SK-MEL-5 (cell line): ENCODE data around the gene SLC38A10. TPM values are rescaled to one million over a fixed set of nuclear protein-coding genes. Genes with fewer than 3 reads are reported as not detected.

Source experiments
- DNase-seq: peaks from one replicate; pipeline ENCODE4 v3.0.0-alpha.2; 2016; ENCODE audit warnings: low read depth, low spot score
- in situ Hi-C: cut with HindIII; loops from 2 replicates; pipeline ENCODE4 v1.10.0; 2016; ENCODE audit warnings: low sequenced_read_pairs, high pct_unique_total_duplicates, low pct_unique_long_range_greater_than_20kb
- total RNA-seq: library from RNA; depleted of rRNA; stranded (reverse); fragments of >200 nt; shearing (Covaris generic); gene quantifications from 2 replicates; pipeline ENCODE4 v1.2.3, GENCODE V29; 2014

Gene SLC38A10
- total RNA-seq, 1 experiment from 2014 or later, result 189 TPM

DNA sequence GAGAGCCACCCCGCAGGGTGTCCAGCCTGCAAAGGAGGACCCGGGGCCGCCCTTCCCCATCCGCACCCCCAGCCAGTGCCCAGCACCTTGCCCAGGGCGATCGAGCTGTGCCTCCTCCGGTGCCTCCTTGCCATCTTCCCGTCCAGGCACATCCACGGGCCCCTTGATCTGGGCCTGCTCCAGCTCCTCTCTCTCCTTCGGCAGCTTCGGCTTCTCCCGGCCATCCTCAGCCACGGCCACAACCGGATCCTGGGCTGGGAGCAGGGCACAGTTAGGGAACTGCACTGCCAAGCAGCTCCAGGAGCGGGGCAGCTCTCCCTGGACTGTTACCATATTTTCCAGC, 42.1 kb downstream of the SLC38A10 start:
- in situ Hi-C loops, result no loop called here
- DNase-seq, result no peak

- no peak for DNase-seq
- in situ Hi-C loops, result no loop called here
Observed at GRCh38 chr17:81252326-81252986, 42.7 kb downstream of the SLC38A10 start.

GRCh38 chr17:81251709-81252301, 43.3 kb downstream of the SLC38A10 start:
- in situ Hi-C loops, result no loop called here
- no peak for DNase-seq

DNA sequence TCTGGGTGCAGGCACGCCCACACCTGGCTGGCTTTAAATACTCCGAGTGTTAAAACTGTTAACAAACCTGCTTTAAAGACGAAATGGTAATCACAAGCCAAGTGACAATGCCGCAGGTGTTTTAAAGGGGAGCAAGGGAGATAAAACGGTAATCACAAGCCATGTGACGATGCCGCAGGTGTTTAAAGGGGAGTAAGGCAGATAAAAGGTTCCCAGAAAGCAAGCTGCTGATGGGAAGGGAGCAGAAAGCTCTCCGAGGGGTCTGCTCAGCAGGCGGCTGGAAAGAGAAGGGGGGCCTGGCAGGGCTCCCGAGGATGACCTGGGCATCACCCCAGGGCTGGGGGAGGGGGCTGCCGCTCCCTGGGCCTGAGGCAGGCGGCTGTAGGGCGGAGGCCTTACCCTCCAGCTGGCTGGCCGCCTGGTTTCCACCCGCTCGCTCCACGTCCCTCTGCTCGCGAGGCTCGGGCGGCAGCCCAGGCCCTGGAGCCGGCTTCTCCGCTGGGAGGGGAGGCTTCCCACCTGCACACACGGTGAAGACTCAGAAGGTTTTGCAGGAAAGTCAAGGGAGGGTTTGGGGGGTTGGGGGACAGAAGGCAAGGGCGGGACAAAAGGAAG, 43.9 kb downstream of the SLC38A10 start:
- in situ Hi-C loops, result no loop called here
- DNase-seq, result no peak

GRCh38 chr17:81250286-81251093, 44.6 kb downstream of the SLC38A10 start:
- no peak for DNase-seq
- in situ Hi-C loops, result no loop called here

- in situ Hi-C loops, result no loop called here
- no peak for DNase-seq
Observed at GRCh38 chr17:81249223-81250040, 45.7 kb downstream of the SLC38A10 start.

GRCh38 chr17:81248649-81249048, 46.5 kb downstream of the SLC38A10 start:
- DNase-seq, result no peak

GRCh38 chr17:81247339-81247990, 47.6 kb downstream of the SLC38A10 start:
- no peak for DNase-seq
- in situ Hi-C loops, result no loop called here

More at GRCh38 chr17:81248649-81249048, 46.5 kb downstream of the SLC38A10 start:
- in situ Hi-C loops, result no loop called here

GRCh38 chr17:81246679-81247338, 48.3 kb downstream of the SLC38A10 start:
- in situ Hi-C loops, result no loop called here

DNA sequence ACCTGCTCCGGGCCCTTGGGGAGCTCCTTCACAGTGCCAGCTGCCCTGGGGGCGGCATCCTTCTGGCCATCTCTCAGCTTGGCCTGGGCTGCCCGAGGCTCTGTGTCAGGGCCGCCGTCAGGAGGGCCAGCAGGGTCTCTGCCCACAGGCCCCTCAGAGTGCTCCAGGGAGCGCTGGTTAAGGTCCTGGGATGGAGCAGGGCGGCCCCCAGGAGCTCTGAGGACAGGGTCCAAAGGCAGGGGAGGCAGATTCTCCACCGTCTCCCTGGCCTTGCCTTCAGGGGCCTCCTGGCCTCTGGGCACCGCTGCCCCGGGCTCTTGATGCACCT, 48.8 kb downstream of the SLC38A10 start:
- DNase-seq, result no peak
- in situ Hi-C loops, result no loop called here

More at GRCh38 chr17:81246679-81247338, 48.3 kb downstream of the SLC38A10 start:
- DNase-seq, result no peak

- in situ Hi-C loops, result no loop called here
- DNase-seq, result no peak
Observed at GRCh38 chr17:81245665-81246342, 49.3 kb downstream of the SLC38A10 start.

DNA sequence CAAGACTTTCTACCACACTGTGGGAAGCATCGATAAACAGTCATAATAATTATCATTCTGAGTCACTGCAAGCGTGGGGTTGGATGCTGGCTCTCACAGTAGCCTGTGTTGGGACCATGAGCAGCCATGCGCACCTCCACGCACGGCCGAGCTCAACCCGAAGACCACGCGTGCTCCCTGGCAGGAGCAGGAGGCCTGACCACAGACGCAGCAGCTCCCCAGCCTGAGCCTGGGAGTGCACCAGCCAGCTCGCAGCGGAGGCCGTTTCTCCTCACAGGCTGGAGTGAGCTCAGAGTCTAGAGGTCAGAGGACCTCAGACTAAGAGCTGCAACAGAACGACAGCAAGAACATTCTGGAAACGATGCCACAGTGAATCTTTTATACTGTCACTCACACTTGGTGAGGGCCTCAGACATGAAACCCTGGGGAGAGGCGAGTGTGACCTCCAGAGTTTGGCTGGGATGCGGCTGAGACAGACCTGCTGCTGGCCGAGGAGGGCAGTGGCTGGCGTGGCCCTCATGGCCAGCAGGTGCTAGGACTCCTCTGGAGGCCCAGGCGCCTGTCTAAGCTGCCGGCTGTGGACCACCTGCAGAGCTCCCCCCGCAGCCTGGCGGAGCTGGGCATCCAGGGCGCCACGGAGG, 50.0 kb downstream of the SLC38A10 start:
- in situ Hi-C loops, result no loop called here
- no peak for DNase-seq

- in situ Hi-C loops, result no loop called here
- no peak for DNase-seq
Observed at GRCh38 chr17:81244358-81245023, 50.6 kb downstream of the SLC38A10 start.

- in situ Hi-C loops, result no loop called here
- DNase-seq, result no peak
Observed at GRCh38 chr17:81243333-81243664, 51.8 kb downstream of the SLC38A10 start.
